Amniotic epithelial cell (primary cell): ENCODE data around the gene FAM227B.
"Not testable (repeated sequence)": the region's sequence is repeated elsewhere in the genome, so short reads cannot be mapped to it uniquely, and the experiment has no call there.

ENCODE experiments used
- DNase-seq: peaks from one replicate; pipeline ENCODE4 v3.0.0-alpha.2; 2010; ENCODE audit warnings: low read depth

The FAM227B gene

DNA sequence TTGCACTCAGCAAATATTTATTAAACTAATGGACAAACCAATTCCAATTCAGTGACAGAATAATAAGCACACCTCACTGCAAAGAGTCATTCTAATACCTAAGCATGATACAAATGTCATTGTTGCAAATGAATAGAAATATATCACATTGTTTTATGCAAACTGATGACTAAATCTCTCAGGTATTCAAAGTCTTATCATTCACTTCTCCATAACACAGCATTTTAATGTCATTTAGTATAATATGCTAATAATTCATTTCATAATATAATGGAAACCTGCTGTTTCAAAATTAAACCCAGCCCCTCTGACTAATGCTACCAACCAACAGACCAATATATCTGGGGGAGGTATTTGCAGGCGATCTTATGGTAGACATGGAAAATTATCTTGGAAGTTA lies 125.8 kb downstream of the FAM227B start:
- DNase-seq = peak; percentile 20

DNA sequence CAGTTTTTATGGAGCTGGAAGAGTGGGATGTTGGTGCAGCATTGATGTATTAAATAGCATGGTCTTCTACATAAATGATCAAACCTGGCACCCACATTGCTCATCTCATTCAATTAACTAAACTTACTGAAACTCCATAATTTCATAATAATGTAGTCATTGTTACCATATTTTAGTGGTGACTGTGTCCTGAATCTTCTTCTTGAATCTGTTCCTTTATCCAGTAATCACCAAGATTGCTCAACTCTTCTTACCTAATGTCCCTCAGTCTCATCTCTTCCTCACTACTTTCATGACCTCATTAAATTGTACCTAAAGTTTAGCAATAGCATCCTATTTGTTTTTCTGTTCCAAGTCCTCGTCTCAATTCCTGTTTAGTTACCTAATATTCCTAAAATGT lies 127.8 kb downstream of the FAM227B start:
- DNase-seq = peak; percentile 93

DNA sequence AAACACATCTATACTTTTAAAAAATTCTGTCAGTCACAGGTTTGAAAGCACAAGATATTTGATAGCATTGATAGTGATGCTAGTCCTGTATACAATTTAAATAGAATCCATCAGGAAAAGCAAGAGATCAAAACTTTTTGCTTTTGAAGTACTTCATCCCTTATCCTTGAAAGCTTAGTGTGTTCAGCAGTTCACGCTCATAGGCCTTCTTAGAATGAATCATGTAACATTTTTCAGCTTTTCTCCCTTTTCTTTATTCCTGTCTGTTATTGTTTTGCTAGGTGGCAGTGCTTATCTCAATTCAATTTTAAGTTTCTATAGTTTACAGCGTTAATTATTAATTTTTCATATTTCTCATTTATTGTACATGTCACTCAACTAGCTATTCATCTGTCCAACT lies 128.5 kb downstream of the FAM227B start:
- DNase-seq = peak; percentile 34

DNA sequence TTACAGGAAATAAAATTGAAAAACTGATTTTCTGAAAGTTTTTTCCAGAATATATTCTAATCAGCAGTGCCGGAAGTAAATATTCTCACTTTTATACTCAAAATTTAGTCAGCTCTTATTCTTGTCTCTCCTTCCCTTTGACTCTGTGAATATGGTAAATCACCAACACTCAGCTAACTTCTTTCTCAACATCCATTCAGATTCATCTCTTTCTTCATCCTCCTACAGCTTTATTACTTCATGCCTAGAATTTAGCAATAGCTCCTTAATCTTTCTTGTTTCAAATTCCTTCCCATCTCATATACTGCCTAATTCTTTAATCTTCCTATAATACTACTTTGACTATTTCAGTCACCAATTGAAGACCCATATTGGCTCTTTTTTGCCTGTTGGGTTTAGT lies 129.7 kb downstream of the FAM227B start:
- peak; percentile 86 for DNase-seq

DNA sequence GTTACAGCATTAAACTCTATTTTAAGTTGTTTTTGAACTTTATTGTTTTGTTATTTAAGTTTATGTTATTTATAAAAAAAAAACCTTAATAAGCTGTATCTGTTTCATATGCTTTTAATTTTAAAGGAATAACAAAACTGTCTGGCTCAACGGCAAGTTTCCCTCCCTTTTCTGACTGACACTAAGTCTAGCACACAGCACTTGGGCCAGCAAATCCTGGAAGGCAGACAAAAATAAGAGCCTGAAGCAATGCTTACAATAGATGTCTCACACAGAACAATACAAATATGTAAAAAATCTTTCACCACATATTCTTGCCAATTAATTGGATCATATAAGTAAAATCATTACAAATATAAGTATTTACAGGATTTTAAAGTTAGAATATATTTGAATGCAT lies 135.2 kb downstream of the FAM227B start:
- DNase-seq = not testable (repeated sequence)

DNA sequence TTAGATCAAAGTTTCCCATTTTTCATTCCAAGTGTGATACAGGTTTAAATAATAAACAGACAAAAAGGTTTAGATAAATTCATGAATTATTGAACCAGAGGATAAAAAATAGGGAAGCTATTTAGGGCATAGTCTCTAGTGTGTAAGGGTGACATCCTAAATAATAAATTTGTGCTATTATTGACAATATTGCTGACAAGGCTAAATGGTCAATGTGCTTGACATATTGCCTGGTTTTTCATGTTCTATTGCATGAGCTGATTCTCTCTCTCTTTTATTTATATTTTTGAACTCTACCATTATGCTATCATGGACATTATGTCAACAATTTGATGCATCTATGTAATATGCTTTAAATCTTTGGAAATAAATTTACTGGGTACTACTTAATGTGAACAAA lies 141.6 kb downstream of the FAM227B start:
- not testable (repeated sequence) for DNase-seq

DNA sequence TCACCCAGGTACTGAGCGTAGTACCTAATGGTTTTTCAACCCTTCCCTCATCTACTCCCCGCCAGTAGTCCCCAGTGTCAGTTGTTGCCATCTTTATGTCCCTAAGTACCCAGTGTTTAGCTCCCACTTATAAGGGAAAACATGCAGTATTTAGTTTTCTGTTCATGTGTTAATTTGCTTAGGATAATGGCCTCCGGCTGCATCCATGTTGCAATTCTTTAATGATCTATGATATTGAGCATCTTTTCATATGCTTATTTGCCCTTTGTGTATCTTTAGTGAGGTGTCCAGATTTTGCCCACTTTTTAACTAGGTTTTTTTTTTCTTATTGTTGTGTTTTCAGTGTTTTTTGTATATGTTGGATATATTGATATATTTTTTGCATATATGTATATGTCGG lies 142.6 kb downstream of the FAM227B start:
- not testable (repeated sequence) for DNase-seq

DNA sequence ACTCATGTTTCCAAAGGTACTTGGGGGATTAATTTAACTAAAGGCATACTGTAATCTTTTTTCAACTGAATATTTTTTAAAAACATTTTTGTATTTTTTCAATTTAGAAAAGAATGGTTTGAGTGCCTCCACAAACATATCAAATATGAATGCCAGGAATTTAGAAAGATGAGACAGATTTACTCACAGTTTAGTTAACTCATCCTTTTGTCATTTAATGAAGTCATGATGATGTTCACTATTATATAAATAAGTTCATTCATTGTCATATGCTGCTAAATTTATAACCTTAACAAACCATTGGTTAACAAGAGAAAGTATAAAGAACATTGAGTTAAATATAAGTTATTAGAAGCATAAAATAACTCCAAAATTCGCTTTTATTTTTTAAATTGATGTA lies 147.6 kb downstream of the FAM227B start:
- no peak for DNase-seq

DNA sequence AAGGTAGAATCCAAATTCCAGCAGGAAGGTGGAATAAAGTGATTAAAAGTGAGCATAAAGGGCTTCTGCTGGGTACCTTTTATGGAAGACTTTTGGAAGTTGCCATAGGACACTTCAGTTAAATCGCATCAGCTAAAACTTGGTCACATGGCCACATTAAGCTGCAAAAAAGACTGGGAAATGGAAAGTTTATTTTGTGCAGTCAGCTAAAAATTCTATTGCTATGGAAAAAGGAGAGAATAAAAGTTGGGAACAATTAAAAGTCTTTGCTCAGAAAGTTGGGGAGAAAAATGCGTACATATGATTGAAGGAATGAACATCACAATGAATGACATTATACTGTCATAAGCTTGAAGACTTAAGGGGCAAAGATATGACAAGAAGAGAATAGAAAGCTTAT lies 148.3 kb downstream of the FAM227B start:
- DNase-seq = no peak

DNA sequence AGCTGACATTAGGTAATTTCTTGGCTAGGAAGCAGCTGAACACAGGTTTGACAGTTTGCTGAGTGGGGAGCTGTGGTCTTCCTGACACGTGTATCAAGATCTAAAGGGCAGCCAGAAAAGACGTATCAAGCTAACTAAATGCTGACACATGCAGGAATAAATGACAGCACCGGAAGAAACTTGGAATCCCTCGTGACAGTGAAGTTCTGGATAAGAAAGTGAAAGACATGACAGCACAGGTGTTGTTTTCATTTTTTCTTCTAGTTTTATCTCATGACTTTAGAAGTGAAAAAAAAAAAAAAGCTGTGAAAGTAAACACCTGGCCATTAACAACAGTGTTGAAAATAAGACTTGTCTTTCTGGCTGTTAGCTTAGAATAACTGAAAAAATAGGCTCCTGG lies 148.9 kb downstream of the FAM227B start:
- no peak for DNase-seq

DNA sequence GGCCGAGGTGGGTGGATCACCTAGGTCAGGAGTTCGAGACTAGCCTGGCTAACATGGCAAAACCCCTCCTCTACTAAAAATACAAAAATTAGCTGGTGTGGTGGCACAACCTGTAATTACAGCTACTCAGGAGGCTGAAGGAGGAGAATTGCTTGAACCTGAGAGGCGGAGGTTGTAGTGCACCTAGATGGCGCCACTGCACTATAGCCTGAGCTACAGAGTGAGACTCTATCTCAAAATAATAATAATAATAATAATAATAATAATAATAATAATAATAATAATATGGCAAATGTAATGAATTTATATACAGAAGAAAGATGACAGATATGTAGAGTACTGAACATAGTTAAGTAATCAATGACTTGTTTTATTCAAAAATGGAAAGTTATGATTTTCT lies 149.4 kb downstream of the FAM227B start:
- not testable (repeated sequence) for DNase-seq

DNA sequence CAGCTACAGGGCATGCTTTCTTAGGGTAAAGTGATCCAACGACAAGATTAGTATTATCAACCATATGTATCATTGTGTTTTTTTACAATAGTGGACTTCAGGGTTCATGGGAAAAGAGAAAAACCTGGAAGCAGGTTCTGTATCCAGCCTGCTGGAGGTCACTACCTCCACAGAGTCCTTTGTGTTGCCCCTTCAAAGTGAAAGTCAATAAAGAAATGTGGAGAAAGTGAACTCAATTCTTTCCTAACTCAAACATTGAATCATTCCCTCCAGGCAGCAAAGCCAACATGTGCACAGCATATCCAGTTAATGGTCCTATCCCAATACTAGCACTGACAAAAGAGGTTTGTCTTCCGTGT lies 152.2 kb downstream of the FAM227B start:
- peak; percentile 33 for DNase-seq

DNA sequence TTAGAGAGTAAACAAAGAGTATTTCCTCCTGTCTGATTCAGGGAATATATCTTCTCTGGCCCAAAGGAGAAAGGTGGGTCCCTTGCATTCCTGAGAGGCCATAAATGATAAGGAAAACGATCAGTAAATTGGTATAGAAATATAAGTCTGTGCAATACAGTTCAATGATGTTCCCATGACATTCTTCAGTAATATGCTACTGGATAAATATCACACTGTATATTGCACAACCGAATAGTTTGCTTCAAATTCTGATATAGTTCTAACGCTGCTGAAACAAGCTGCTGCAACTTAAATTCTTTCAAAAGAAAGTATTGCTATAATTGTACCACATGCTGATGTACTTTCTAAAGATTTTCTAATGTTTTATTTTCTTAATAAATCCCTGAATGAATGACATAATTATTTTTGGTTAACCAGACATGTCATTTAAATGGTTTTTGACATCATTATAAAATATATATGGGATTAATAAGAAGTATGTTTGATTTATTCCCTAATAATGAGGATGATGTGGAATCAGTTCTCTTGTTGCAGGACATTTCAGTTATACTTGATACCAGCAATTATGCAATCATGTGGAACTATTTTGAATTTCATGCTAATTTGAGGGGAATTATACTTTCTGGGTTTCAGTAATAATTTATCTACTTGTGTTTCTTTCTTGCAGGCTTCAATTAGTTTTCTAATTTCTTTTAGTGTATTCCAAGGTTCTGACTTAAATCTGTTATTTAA lies 152.7 kb downstream of the FAM227B start:
- peak; percentile 64 for DNase-seq

DNA sequence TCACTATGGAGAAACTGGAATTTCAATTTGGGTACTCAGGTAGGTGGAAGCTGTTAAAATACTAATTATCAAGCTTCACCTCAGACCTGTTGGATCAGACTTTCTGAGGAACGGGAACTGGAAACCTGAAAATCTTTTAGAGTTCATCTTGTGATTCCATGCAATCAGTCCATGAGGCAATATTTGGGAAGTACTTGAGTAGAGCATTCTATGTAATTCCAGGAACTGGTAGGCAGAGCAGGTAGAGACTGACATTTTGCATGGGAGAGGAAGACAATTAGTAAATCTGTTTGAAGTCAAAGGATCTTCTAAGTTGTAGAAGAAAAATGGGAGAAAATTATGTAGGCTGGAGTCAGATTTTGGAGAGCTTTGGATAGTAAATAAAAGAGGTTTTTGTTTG lies 154.5 kb downstream of the FAM227B start:
- no peak for DNase-seq

DNA sequence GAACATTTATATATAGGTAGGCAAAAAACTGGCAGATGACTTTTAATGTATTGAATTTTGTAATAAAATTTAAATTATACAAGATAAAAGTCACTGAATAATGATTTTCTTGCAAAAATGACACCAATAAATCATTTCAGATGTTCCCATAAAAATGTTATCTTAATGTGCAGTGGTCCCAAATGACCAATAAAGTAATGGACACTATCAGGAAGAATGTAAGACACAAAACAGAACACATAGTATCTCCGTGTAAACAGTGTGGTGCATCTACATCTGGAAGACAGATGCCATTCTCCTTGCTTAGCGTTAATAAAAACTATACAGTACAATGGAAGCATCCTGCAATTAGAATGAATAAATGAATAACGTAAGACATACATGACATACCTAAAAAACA lies 156.1 kb downstream of the FAM227B start:
- peak; percentile 32 for DNase-seq

DNA sequence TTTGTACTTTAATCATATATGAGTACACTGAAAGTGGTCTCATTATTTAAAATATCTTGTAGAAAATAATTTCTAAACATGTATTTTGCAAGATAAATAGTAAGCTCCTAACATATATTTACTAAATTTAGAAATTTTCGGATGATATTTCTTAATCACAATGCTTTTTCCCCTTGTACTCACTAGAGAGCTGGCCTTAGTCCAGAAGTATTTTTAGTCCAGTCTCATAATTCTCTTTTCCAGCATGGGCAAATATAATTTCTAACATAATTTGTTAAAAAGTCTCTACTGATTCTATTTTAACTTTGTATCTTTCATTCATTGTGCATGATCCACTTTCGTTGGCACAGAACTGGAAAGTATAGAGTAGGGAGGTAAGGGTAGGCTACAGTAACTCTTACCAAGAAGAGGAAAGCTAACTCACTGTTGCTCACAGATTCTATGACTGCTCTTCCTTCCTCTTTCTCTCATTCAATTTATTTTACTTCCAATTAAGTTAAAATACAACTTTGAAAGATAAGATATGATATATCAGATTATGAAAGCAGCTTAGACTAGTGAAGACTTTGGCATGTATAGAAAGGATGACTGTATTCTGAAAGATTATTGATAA lies 158.3 kb downstream of the FAM227B start:
- DNase-seq = no peak

DNA sequence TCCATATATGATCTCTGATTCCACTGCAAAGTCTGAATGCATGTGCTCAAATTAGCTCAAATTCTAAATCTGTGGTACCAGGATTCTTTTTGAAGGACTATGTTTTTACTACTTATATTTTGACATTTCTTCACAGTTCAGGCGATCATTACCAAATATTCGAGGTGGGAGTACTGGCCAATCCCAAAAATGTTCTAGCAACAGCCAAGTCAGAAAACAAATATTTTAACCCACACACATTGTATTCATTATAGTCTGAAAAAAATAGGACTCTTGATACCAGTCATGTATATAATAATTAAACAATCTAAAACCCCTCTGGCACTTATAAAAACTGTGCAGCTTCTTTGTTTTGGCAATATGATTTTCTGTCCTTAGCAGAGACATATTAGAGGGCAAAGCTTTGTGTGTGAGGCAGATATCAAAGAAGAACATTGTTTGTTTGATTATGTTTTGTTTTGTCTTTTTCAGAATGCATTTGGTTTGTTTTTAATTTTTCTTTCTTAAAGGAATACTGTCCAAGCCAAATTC lies 160.1 kb downstream of the FAM227B start:
- no peak for DNase-seq

DNA sequence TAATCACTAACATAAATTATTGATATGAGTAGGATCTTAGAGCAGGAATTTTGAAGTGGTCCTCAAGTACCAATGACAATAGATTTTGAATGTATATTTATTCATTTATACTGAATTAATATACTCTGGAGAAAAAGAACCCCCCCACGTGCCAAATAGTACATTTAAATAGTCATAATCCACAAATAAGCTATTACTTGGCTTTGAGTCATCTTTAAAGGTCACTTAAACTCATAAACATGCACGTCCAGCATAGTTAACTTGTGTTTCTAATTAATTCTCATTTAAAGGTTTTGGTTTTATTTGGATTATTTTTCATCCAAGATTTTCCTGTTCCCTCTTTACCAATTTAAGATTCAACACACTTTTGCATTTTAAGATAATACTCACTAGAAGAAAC lies 162.5 kb downstream of the FAM227B start:
- DNase-seq = no peak

DNA sequence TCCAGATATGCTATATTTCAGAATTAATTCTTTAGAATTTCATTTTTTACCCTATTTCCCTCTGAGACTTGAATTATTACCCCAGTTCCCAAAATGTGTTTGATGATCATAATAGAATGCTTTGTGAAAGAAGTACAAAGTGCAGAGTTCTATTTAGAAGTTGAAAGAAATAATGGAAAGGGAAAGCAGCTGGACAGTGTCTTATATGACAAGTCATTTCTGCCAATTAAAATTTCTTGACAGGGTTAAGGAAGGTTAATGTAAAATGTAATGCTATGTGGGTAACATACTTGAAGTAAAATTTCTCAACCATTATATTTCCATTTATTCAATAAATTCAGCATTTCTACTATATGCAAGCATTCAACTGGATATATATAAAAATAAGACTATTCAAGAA lies 164.5 kb downstream of the FAM227B start:
- DNase-seq = no peak

DNA sequence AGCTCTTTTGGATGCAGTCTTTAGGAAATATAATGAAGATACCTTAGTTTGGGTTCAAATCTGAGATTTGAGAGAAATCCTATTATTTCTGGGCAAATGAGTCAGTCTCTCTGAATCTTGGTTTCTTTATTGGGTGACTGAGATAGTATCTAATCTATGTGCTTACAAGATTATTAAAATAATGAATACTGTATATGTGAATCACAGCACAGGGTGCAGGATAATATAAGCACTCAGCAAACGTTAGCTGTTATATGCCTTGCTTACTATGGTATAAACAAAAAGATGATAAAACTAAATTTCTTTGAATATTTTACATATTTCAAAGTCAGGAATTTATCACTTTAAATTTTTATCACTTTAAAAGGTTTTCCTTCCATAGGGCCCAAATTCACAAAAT lies 168.0 kb downstream of the FAM227B start:
- DNase-seq = peak; percentile 29

DNA sequence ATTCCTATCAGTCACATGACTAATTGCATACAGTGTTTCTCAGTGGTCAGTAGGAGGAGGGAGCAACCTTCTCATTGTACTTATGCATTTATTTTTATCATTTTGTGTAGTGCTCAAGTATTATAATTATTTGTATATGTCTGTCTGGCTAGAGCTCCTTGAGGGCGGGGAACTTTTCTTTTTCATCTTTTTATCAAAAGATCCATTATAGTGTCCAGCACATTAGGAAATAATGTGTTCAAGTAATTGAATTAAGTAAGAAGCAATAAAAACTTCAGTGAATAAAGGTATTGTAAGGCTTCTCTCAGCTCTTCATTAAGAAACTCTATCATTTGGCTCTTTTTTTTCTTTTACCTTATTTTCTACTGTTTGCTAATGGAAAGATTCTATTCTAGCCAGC lies 178.8 kb downstream of the FAM227B start:
- DNase-seq = no peak

DNA sequence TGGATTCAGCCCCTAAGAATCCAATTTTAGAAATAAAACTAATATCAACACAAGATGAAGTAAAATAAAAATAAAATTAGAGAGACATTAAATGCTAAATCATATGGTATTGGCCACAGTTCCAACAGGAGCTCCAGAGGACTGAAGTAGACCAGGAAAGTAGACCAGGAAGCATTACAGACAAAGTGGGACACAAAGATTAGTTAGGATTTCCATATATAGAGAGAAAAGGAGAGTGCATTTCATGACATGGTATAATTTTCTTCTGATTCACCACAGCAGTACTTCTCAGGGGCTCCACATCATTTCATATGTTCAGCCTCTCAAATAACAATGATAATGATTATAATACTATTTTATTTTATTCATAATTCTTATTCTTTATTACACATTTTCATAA lies 179.3 kb downstream of the FAM227B start:
- no peak for DNase-seq

DNA sequence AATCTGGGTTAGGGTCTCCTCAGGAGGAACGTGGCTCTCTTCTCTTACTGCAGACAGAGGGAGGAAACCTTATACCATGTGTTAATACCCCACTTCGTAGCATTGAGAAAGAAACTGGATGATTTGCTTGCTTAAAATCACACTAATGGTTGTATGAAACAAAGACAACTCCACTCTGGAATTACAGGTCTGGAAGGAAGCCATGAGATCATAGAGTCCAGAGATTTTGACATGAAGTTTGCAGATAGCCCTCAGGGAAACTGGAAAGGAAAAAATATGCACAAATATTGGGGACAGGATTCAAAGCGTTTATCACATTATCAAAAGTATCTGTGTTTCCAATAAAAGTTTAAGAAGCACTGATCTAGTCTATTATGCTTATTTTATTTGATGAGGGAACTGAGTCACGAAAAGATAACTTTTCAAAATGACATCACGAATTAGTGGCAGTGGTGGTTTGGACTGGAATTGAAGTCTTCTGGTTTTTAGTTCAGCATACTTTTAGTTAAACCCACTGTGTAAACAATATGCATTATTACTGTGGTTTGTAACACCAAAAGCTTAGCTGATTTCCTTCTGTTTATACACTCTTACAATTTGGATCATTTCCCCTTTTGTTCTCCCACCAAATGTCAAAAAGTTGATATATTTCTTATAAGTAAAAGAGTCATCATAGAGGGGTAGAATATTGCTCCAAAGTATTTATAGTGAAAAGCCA lies 180.8 kb downstream of the FAM227B start:
- DNase-seq = no peak
